H1 (cell line): ENCODE results near the gene TRIM23. TPM values are rescaled to one million over a fixed set of nuclear protein-coding genes. Genes with fewer than 3 reads are reported as not detected.

ENCODE experiments used
- CTCF ChIA-PET: fragments of 300-600 bp; sonication (Branson Sonifier 250); formaldehyde crosslinking; loops from one replicate; lab custom pipeline; 2021; ENCODE audit not compliant: partially characterized antibody; lab: Charles Lee
- POLR2A ChIA-PET: fragments of 300-600 bp; sonication (Branson Sonifier 250); formaldehyde crosslinking; loops from one replicate; lab custom pipeline; 2021; ENCODE audit warnings: inconsistent platforms; ENCODE audit not compliant: partially characterized antibody; lab: Charles Lee
- DNase-seq, 2 experiments: peaks; one replicate each; pipeline versions ENCODE4 v3.0.0 to v3.0.0-alpha.2; 2010 to 2022; ENCODE audit warnings: low spot score in 2 of 2, low read depth in 1 of 2, mixed read lengths in 1 of 2
- FAIRE-seq: peaks from 2 replicates; lab custom pipeline; 2011; peaks lifted over from hg19 to GRCh38; lab: Jason Lieb, UNC
- H2AFZ ChIP-seq: 2 replicates; pipeline ENCODE4 v1.8.1; 2012; ENCODE audit warnings: low read length, inconsistent platforms
- H2AK5ac ChIP-seq: 2 replicates; pipeline ENCODE4 v1.6.1; 2013; ENCODE audit warnings: low read depth, low read length
- H2BK120ac ChIP-seq: replicated peaks from 2 replicates; pipeline ENCODE3; 2013; ENCODE audit warnings: low read depth, low read length, inconsistent platforms
- H2BK12ac ChIP-seq: 2 replicates; pipeline ENCODE4 v1.6.1; 2013; ENCODE audit warnings: low read depth, low read length
- H2BK15ac ChIP-seq: 2 replicates; pipeline ENCODE4 v1.6.1; 2013; ENCODE audit warnings: low read length
- H2BK20ac ChIP-seq: 2 replicates; pipeline ENCODE4 v1.6.1; 2013; ENCODE audit warnings: low read length
- H2BK5ac ChIP-seq: 2 replicates; pipeline ENCODE4 v1.6.1; 2013; ENCODE audit warnings: low read depth, low read length
- H3K14ac ChIP-seq: 2 replicates; pipeline ENCODE4 v1.6.1; 2013; ENCODE audit warnings: inconsistent platforms; ENCODE audit not compliant: insufficient read length
- H3K18ac ChIP-seq: 2 replicates; pipeline ENCODE4 v1.6.1; 2013; ENCODE audit warnings: low read length; ENCODE audit errors: extremely low read depth
- H3K23ac ChIP-seq: 2 replicates; pipeline ENCODE4 v1.6.1; 2013; ENCODE audit warnings: inconsistent platforms; ENCODE audit not compliant: insufficient read length
- H3K23me2 ChIP-seq: 2 replicates; pipeline ENCODE4 v1.6.1; 2013; ENCODE audit warnings: low read depth, low read length
- H3K27ac ChIP-seq: 2 replicates; pipeline ENCODE4 v1.6.1; 2011; ENCODE audit warnings: low read depth, low read length, inconsistent platforms
- H3K27me3 ChIP-seq, 4 experiments: replicated peaks in 1 of 4; 1 replicate in 1 of 4; 2 replicates in 3 of 4; pipeline versions ENCODE4 v1.6.1 to v1.8.1; 2011 to 2013; ENCODE audit warnings: low read length in 3 of 4, mild to moderate bottlenecking in 3 of 4, inconsistent platforms in 2 of 4, mixed read lengths in 2 of 4, moderate library complexity in 1 of 4; ENCODE audit not compliant: control insufficient read depth in 3 of 4, insufficient read depth in 3 of 4; ENCODE audit errors: extremely low read depth in 1 of 4
- H3K36me3 ChIP-seq, 4 experiments: 2 replicates each; pipeline versions ENCODE4 v1.6.1 to v1.8.1; 2011 to 2013; ENCODE audit warnings: mild to moderate bottlenecking in 4 of 4, low read length in 3 of 4, moderate library complexity in 2 of 4, control low read depth in 1 of 4, inconsistent platforms in 1 of 4; ENCODE audit not compliant: insufficient read depth in 4 of 4, control insufficient read depth in 2 of 4
- H3K4ac ChIP-seq: replicated peaks from 2 replicates; pipeline ENCODE3; 2013; ENCODE audit warnings: low read length, low read depth, mixed read lengths, inconsistent platforms; ENCODE audit not compliant: insufficient read length
- H3K4me1 ChIP-seq, 4 experiments: replicated peaks in 1 of 4; 1 replicate in 1 of 4; 2 replicates in 3 of 4; pipeline versions ENCODE4 v1.6.1 to v1.8.1; 2011 to 2013; ENCODE audit warnings: low read length in 3 of 4, inconsistent platforms in 2 of 4, mixed read lengths in 1 of 4; ENCODE audit not compliant: insufficient read depth in 4 of 4, control insufficient read depth in 3 of 4
- H3K4me2 ChIP-seq, 2 experiments: 2 replicates each; pipeline versions ENCODE4 v1.6.1 to v1.8.1; 2011 to 2013; ENCODE audit warnings: low read depth in 2 of 2, low read length in 2 of 2, control low read depth in 1 of 2, inconsistent platforms in 1 of 2, mild to moderate bottlenecking in 1 of 2; ENCODE audit not compliant: insufficient read depth in 1 of 2
- H3K4me3 ChIP-seq, 4 experiments: fragments of 200-600, 300-600 bp in 1 of 4; sonication (generic), shearing (Covaris generic), sonication (Bioruptor Twin) in 1 of 4; 2 replicates each; pipeline versions ENCODE4 v1.5.1 to v1.8.1; 2011 to 2016; ENCODE audit warnings: low read length in 4 of 4, low read depth in 3 of 4, control low read depth in 2 of 4, inconsistent platforms in 2 of 4, mild to moderate bottlenecking in 2 of 4, mixed read lengths in 1 of 4, moderate library complexity in 1 of 4; ENCODE audit not compliant: insufficient read depth in 2 of 4; ENCODE audit errors: extremely low read depth in 1 of 4
- H3K56ac ChIP-seq: replicated peaks from 2 replicates; pipeline ENCODE3; 2013; ENCODE audit warnings: low read depth, mild to moderate bottlenecking, mixed read lengths, low read length, inconsistent platforms; ENCODE audit not compliant: insufficient read length
- H3K79me1 ChIP-seq: 2 replicates; pipeline ENCODE4 v1.6.1; 2013; ENCODE audit warnings: low read depth, low read length, control low read depth
- H3K79me2 ChIP-seq, 2 experiments: 2 replicates each; pipeline versions ENCODE4 v1.6.1 to v1.8.1; 2012 to 2013; ENCODE audit warnings: low read length in 2 of 2, mild to moderate bottlenecking in 2 of 2, inconsistent platforms in 1 of 2; ENCODE audit not compliant: insufficient read depth in 2 of 2, control insufficient read depth in 1 of 2
- H3K9ac ChIP-seq, 4 experiments: replicated peaks in 1 of 4; 1 replicate in 1 of 4; 2 replicates in 3 of 4; pipeline versions ENCODE4 v1.6.1 to v1.8.1; 2011 to 2013; ENCODE audit warnings: low read depth in 3 of 4, low read length in 3 of 4, control low read depth in 2 of 4, mild to moderate bottlenecking in 2 of 4, moderate library complexity in 2 of 4, inconsistent platforms in 1 of 4; ENCODE audit errors: extremely low read depth in 1 of 4
- H3K9me3 ChIP-seq, 2 experiments: 2 replicates each; pipeline versions ENCODE4 v1.6.1 to v1.8.1; 2012 to 2013; ENCODE audit warnings: mild to moderate bottlenecking in 2 of 2, moderate library complexity in 2 of 2, control low read depth in 1 of 2, inconsistent platforms in 1 of 2, low read depth in 1 of 2, low read length in 1 of 2, mixed read lengths in 1 of 2; ENCODE audit not compliant: insufficient read depth in 2 of 2
- H4K20me1 ChIP-seq, 2 experiments: replicated peaks in 1 of 2; 2 replicates each; pipeline versions ENCODE3 to v1.8.1; 2011 to 2013; ENCODE audit warnings: inconsistent platforms in 2 of 2, low read length in 2 of 2, mild to moderate bottlenecking in 1 of 2; ENCODE audit not compliant: insufficient read depth in 2 of 2, control insufficient read depth in 1 of 2
- H4K5ac ChIP-seq: 2 replicates; pipeline ENCODE4 v1.6.1; 2013; ENCODE audit warnings: low read length, low read depth, mixed read lengths, inconsistent platforms; ENCODE audit not compliant: insufficient read length
- H4K8ac ChIP-seq: 2 replicates; pipeline ENCODE4 v1.8.0; 2013; ENCODE audit warnings: mild to moderate bottlenecking, moderate library complexity, low read length, inconsistent platforms; ENCODE audit not compliant: insufficient read depth; ENCODE audit errors: extremely low read depth
- H4K91ac ChIP-seq: replicated peaks from 2 replicates; pipeline ENCODE3; 2013; ENCODE audit warnings: low read length, mixed read lengths, inconsistent platforms; ENCODE audit not compliant: insufficient read length
- ATF2 ChIP-seq: IDR thresholded peaks from 2 replicates; pipeline ENCODE4 v1.6.1; 2012; ENCODE audit warnings: low read length, inconsistent platforms
- BACH1 ChIP-seq: IDR thresholded peaks from 2 replicates; pipeline ENCODE4 v1.6.1; 2012; ENCODE audit warnings: low read length, improper control_type of control experiment
- CEBPB ChIP-seq: IDR thresholded peaks from 2 replicates; pipeline ENCODE4 v1.6.1; 2012; ENCODE audit warnings: low read depth, low read length
- PHF8 ChIP-seq: fragments of 200-600 bp; sonication (generic); conservative IDR thresholded peaks from 2 replicates; pipeline ENCODE4 v1.7.1; 2012; ENCODE audit warnings: low read depth, mild to moderate bottlenecking, inconsistent platforms, low read length, moderate library complexity
- RAD21 ChIP-seq, 2 experiments: IDR thresholded peaks in 1 of 2; conservative IDR thresholded peaks in 1 of 2; 2 replicates each; pipeline ENCODE4 v1.6.1; 2011; ENCODE audit warnings: low read depth in 2 of 2, low read length in 2 of 2, improper control_type of control experiment in 1 of 2, inconsistent platforms in 1 of 2, mild to moderate bottlenecking in 1 of 2, moderate library complexity in 1 of 2
- RXRA ChIP-seq: IDR thresholded peaks from 2 replicates; pipeline ENCODE4 v1.6.1; 2011; ENCODE audit warnings: low read depth, mild to moderate bottlenecking, low read length, moderate library complexity; ENCODE audit not compliant: insufficient read depth
- ZNF274 ChIP-seq: IDR thresholded peaks from 2 replicates; pipeline ENCODE4 v1.7.0; 2012; ENCODE audit warnings: low read length, borderline replicate concordance; ENCODE audit errors: extremely low read depth
- WGBS, 2 experiments: shearing (Covaris generic) in 1 of 2; methylation state at CpG; one replicate each; pipeline versions ENCODE4 v1.1.6 to v1.1.7; 2013 to 2015; ENCODE audit warnings: low lambda C conversion rate in 2 of 2, mixed read lengths in 2 of 2, inconsistent platforms in 1 of 2, low coverage in 1 of 2, missing lambda C conversion rate in 1 of 2; ENCODE audit not compliant: insufficient replicate concordance in 2 of 2, insufficient coverage in 1 of 2, insufficient read length in 1 of 2; ENCODE audit errors: extremely low coverage in 1 of 2, missing lambda C conversion rate in 1 of 2; 5-methylcytosine and 5-hydroxymethylcytosine counted together
- polyA plus RNA-seq, 7 experiments: library from polyadenylated mRNA; depleted of rRNA in 3 of 7; stranded (reverse) in 5 of 7; unstranded in 2 of 7; fragments of >200 nt in 5 of 7; fragments of 200-250 nt in 2 of 7; gene quantifications; 1 replicate in 5 of 7; 2 replicates in 1 of 7; 4 replicates in 1 of 7; pipeline versions ENCODE4 v1.2.1 to v1.2.3, GENCODE V29; 2011 to 2013; ENCODE audit warnings: missing spikeins in 2 of 7, mixed read lengths in 2 of 7
- total RNA-seq: library from RNA; stranded (reverse); fragmentation: NEBNext Ultra II Directional; extraction: Animal tissue kit (Norgen Biotek cat#: 25700); gene quantifications from 2 replicates; pipeline ENCODE4 v1.2.1, GENCODE V29; 2021

Gene TRIM23
- total and polyA plus RNA-seq, 2 of the 8 experiments (the other 6 are each of a cell fraction or from before 2014, with no cell fraction given): 2.5 to 11.7 TPM

GRCh38 chr5:65570598-65571226 lies 53.4 kb downstream of the TRIM23 start:
- no peak overlapping the region for H3K9ac ChIP-seq
- H3K79me2 ChIP-seq: peaks cover 0 to 11% of the 10 kb centered on the region in 2 experiments; a peak in 2 of 4 replicates
- no peak overlapping the region for H2AK5ac ChIP-seq
- H3K4me1 ChIP-seq: no peaks in the 10 kb centered on the region
- no peaks in the 10 kb centered on the region for H3K9me3 ChIP-seq
- H3K23me2 ChIP-seq: no peaks in the 10 kb centered on the region
- H2BK5ac ChIP-seq: no peak overlapping the region
- H3K23ac ChIP-seq: no peak overlapping the region
- no peak overlapping the region for H4K8ac ChIP-seq
- peaks cover 0 to 34% (median 5%) of the 10 kb centered on the region in 4 experiments; a peak in 4 of 8 replicates for H3K36me3 ChIP-seq
- no peak overlapping the region for H3K56ac ChIP-seq
- CTCF ChIA-PET: no interaction called here
- no peak overlapping the region for H3K27ac ChIP-seq
- H3K14ac ChIP-seq: no peak overlapping the region
- no peak overlapping the region for H3K4ac ChIP-seq
- H3K27me3 ChIP-seq: no peaks in the 10 kb centered on the region
- no peak overlapping the region for H2BK120ac ChIP-seq
- no peak for DNase-seq
- H4K91ac ChIP-seq: no peak overlapping the region
- 94% methylated on average over 2 of the region's 2 CpGs; no CpG with 5 or more reads in 1 of the 2 experiments for WGBS, 2 experiments
- H3K4me2 ChIP-seq: no peak overlapping the region
- H2BK15ac ChIP-seq: no peak overlapping the region
- H3K18ac ChIP-seq: no peak overlapping the region
- no peak for TF ChIP-seq RAD21 (IDR thresholded peaks at IDR 0.05 in 1 of 2, conservative IDR thresholded peaks at IDR 0.05 in 1 of 2; ENCODE audit: low read depth in 2 of 2, low read length in 2 of 2)
- TF ChIP-seq ATF2: no peak
- no peak for TF ChIP-seq BACH1
- TF ChIP-seq PHF8: no peak
- TF ChIP-seq CEBPB: no peak
- TF ChIP-seq RXRA: no peak
- TF ChIP-seq ZNF274: no peak
- TF ChIP-seq, all 59 proteins: peak for 0
- H4K5ac ChIP-seq: no peak overlapping the region
- no peak for FAIRE-seq
- H2BK20ac ChIP-seq: no peak overlapping the region
- H2AFZ ChIP-seq: no peak overlapping the region
- POLR2A ChIA-PET: interaction anchor here (1.8 kb wide), 1 partner anchor 12 kb away, joined by 4 read pairs; no protein-coding TSS in a partner anchor
- peaks cover 0 to 4% of the 10 kb centered on the region in 2 experiments for H4K20me1 ChIP-seq
- H2BK12ac ChIP-seq: no peak overlapping the region
- no peaks in the 10 kb centered on the region for H3K79me1 ChIP-seq
- H3K4me3 ChIP-seq: no peak overlapping the region
